ENCODE measurements around the gene ARTN. TPM values are rescaled to one million over a fixed set of nuclear protein-coding genes. Genes with fewer than 3 reads are reported as not detected.

ARTN gene
- total and polyA plus RNA-seq, 2 experiments from 2014 or later: 6.7 to 35.7 TPM

DNA sequence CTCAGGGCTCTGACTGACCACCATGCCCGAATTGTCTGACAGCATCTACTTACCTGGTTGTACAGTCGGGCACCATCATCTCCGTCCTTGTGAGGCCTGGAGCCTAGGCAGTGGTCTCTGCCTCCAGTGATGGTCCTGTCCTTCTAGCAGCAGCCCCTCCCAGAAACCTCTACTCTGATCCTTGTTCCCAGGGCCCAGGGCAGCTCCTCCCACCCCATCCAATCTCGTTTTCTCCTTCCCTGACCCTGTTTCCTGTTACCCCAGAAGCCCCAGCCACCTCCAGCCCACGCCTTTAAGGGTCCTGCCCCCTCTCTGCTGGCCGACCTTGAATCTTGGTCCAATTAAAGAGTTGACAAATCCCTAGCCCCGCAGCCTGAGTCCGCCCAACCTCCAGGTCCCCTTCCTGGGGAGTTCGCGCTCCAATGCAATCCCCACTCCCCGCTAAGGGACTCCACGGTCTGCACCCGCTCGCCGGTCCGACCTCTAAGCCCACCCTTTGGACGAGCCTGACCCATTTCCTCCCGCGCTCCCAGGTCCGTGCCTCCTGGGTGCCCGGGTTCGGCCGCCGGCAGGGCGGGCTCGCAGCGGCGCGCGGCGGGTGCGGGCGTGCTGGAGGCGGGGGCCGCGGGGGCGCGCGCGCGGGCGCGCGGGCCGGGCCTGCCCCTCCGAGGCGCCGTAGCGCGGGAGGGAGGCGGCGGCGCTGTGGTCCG lies 45.1 kb downstream of the ARTN start, which contains the start of gene B4GALT2:
TSS of gene B4GALT2 (plus strand) at position 660 of the 710 bp plus-strand sequence. CDS start 1,951 bp downstream, outside the sequence.
- Histone ChIP-seq H3K4me3 (peak within 1 kb of the TSS; percentile 88), H3K79me2 (replicated peaks; ENCODE audit: insufficient read depth) (peaks cover 16% of the 10 kb centered on the region), H3K27me3 (ENCODE audit: insufficient read depth) (no peaks in the 10 kb centered on the region), H3K4me2 (peak within 1 kb of the TSS; percentile 98), H3K4me1 (ENCODE audit: insufficient read depth) (peaks cover 22% of the 10 kb centered on the region), H3K36me3 (ENCODE audit: insufficient read depth) (0 out of 2 replicates have a peak, but pooled peaks cover 7% of the 10 kb centered on the region), H4K20me1 (replicated peaks; ENCODE audit: insufficient read depth) (peaks cover 19% of the 10 kb centered on the region), H3F3A (replicated peaks; ENCODE audit: low read depth) (peaks cover 29% of the 10 kb centered on the region; the same call in 1 of the 2 replicates), H3K27ac (ENCODE audit: low read depth) (no peak within 1 kb of the TSS), H3K9me2 (ENCODE audit: insufficient read depth) (no peaks in the 10 kb centered on the region), H2AFZ (peak within 1 kb of the TSS; percentile 84)
- DNase-seq (ENCODE audit: low spot score) (peak; percentile 71), ATAC-seq (peak; percentile 8)
- Mint-ChIP-seq H3K9me3 (no peaks in the 10 kb centered on the region), H3K36me3 (ENCODE audit: low read depth) (peaks cover 52% of the 10 kb centered on the region), H3K27me3 (ENCODE audit: insufficient read depth, low read depth, poor library complexity) (peaks cover 40% of the 10 kb centered on the region), H3K27ac (peak within 1 kb of the TSS; percentile 78), H3K4me1 (peaks cover 45% of the 10 kb centered on the region), H3K4me3 (peak within 1 kb of the TSS; percentile 90)
- peak; percentile 50; the same call in 1 of the 2 replicates for TF ChIP-seq POLR2AphosphoS5 (IDR thresholded peaks at IDR 0.05; ENCODE audit: low read depth)
- TF ChIP-seq NANOG (IDR thresholded peaks at IDR 0.05; ENCODE audit: borderline replicate concordance): no peak

DNA sequence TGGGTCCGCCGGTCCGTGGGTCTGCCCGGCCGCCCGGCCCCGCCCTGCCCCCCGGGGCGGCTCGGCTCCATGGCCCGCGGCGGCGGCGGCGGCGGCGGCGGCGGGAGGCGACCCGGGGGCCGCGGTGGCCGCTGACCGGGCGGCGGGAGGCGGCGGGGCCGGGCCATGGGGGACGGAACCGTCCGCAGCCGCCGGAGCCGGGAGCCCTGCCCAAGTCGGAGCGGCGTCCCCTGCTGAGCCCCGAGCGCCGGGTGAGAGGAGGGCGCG lies 45.6 kb downstream of the ARTN start:
- no peaks in the 10 kb centered on the region for H3K27me3 ChIP-seq (ENCODE audit: insufficient read depth)
- H4K20me1 ChIP-seq (replicated peaks; ENCODE audit: insufficient read depth): peaks cover 19% of the 10 kb centered on the region
- Mint-ChIP-seq H3K9me3 (no peaks in the 10 kb centered on the region), H3K4me3 (no peak overlapping the region; the same call in 2 of the 3 replicates), H3K27me3 (ENCODE audit: insufficient read depth, low read depth, poor library complexity) (peaks cover 40% of the 10 kb centered on the region), H3K27ac (no peak overlapping the region), H3K36me3 (ENCODE audit: low read depth) (peaks cover 49% of the 10 kb centered on the region), H3K4me1 (peaks cover 41% of the 10 kb centered on the region)
- 0 out of 2 replicates have a peak, but pooled peaks cover 7% of the 10 kb centered on the region for H3K36me3 ChIP-seq (ENCODE audit: insufficient read depth)
- H3K79me2 ChIP-seq (replicated peaks; ENCODE audit: insufficient read depth): peaks cover 16% of the 10 kb centered on the region
- peak overlapping the region; percentile 84 for H3K4me2 ChIP-seq
- no peak overlapping the region for H2AFZ ChIP-seq
- TF ChIP-seq ZNF114 (CRISPR knock-in tag; IDR thresholded peaks at IDR 0.05): no peak
- no peak for TF ChIP-seq JUNB (IDR thresholded peaks at IDR 0.05; ENCODE audit: unreplicated experiment)
- H3K9me2 ChIP-seq (ENCODE audit: insufficient read depth): no peaks in the 10 kb centered on the region
- peaks cover 29% of the 10 kb centered on the region; the same call in 1 of the 2 replicates for H3F3A ChIP-seq (replicated peaks; ENCODE audit: low read depth)
- DNase-seq (ENCODE audit: low spot score) (no peak), ATAC-seq (no peak)
- peaks cover 18% of the 10 kb centered on the region for H3K4me1 ChIP-seq (ENCODE audit: insufficient read depth)
- H3K4me3 ChIP-seq: peak overlapping the region; percentile 69
- H3K27ac ChIP-seq (ENCODE audit: low read depth): no peak overlapping the region

DNA sequence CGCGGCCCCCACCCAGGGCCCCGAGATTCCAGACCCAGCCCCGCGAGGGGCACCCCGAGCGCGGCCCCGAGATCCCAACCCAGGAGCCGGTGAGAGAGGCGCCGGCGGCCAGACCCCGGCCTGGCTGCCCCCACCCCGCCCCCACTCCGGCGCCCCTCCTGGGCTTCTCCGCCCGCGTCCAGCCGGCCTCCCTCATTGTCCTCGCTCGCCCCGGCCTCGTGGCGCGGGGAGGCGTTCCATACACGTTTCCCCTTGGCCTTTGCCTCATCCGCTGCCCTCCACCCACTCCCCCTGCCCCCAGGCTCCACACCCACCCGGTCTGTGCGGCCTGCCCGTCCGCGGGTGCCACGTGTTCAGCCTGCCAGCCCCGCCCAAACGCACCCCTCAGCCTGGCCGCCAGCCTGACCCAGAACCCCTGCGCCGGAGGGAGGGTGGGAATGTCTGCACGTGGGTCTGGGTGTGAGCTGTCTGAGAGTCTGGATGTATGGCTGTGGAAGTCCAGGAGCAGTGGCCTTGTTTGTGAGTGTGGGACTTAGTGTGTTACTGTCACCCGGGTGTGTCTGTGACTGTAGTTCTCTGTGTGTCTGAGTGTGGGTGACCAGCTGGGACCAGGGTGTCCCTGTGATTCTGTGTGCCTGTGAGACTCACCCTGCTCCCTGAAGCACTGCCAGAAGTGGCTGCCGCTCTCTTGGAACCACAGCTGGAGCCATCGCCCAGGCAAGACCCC lies 46.1 kb downstream of the ARTN start:
- peak overlapping the region; percentile 78 for H3K27ac Mint-ChIP-seq
- Histone ChIP-seq H3K27me3 (ENCODE audit: insufficient read depth) (no peaks in the 10 kb centered on the region), H3K9me2 (ENCODE audit: insufficient read depth) (no peaks in the 10 kb centered on the region), H3F3A (replicated peaks; ENCODE audit: low read depth) (peaks cover 29% of the 10 kb centered on the region; the same call in 1 of the 2 replicates), H3K4me3 (peak overlapping the region; percentile 69), H3K27ac (ENCODE audit: low read depth) (no peak overlapping the region), H3K36me3 (ENCODE audit: insufficient read depth) (0 out of 2 replicates have a peak, but pooled peaks cover 7% of the 10 kb centered on the region), H2AFZ (peak overlapping the region; percentile 59; the same call in 1 of the 2 replicates), H3K79me2 (replicated peaks; ENCODE audit: insufficient read depth) (peaks cover 16% of the 10 kb centered on the region), H3K4me2 (peak overlapping the region; percentile 84), H4K20me1 (replicated peaks; ENCODE audit: insufficient read depth) (peaks cover 19% of the 10 kb centered on the region), H3K4me1 (ENCODE audit: insufficient read depth) (peaks cover 18% of the 10 kb centered on the region)
- H3K4me3 Mint-ChIP-seq: peak overlapping the region; percentile 90
- H3K36me3 Mint-ChIP-seq (ENCODE audit: low read depth): peaks cover 50% of the 10 kb centered on the region
- DNase-seq (ENCODE audit: low spot score): peak; percentile 59
- TF ChIP-seq STAT1 (IDR thresholded peaks at IDR 0.05; ENCODE audit: unreplicated experiment) (no peak), POLR2AphosphoS5 (IDR thresholded peaks at IDR 0.05; ENCODE audit: low read depth) (0 out of 2 replicates have a peak, but pooled peaks have one; percentile 46), NANOG (IDR thresholded peaks at IDR 0.05; ENCODE audit: borderline replicate concordance) (no peak)
- TF ChIP-seq, protein P1, sequence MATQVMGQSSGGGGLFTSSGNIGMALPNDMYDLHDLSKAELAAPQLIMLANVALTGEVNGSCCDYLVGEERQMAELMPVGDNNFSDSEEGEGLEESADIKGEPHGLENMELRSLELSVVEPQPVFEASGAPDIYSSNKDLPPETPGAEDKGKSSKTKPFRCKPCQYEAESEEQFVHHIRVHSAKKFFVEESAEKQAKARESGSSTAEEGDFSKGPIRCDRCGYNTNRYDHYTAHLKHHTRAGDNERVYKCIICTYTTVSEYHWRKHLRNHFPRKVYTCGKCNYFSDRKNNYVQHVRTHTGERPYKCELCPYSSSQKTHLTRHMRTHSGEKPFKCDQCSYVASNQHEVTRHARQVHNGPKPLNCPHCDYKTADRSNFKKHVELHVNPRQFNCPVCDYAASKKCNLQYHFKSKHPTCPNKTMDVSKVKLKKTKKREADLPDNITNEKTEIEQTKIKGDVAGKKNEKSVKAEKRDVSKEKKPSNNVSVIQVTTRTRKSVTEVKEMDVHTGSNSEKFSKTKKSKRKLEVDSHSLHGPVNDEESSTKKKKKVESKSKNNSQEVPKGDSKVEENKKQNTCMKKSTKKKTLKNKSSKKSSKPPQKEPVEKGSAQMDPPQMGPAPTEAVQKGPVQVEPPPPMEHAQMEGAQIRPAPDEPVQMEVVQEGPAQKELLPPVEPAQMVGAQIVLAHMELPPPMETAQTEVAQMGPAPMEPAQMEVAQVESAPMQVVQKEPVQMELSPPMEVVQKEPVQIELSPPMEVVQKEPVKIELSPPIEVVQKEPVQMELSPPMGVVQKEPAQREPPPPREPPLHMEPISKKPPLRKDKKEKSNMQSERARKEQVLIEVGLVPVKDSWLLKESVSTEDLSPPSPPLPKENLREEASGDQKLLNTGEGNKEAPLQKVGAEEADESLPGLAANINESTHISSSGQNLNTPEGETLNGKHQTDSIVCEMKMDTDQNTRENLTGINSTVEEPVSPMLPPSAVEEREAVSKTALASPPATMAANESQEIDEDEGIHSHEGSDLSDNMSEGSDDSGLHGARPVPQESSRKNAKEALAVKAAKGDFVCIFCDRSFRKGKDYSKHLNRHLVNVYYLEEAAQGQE (IDR thresholded peaks at IDR 0.05; ENCODE audit: unreplicated experiment): no peak
- no peaks in the 10 kb centered on the region for H3K9me3 Mint-ChIP-seq
- ATAC-seq: peak; percentile 21
- H3K4me1 Mint-ChIP-seq: peaks cover 39% of the 10 kb centered on the region
- H3K27me3 Mint-ChIP-seq (ENCODE audit: insufficient read depth, low read depth, poor library complexity): peaks cover 35% of the 10 kb centered on the region

All from GM23338 (cell line).